CD4-positive, alpha-beta T cell (primary cell): ENCODE measurements around the gene REV3L. TPM values are rescaled to one million over a fixed set of nuclear protein-coding genes. Genes with fewer than 3 reads are reported as not detected.

Experiments used
- ATAC-seq: fragments of 200-7000 bp; cut with Tn5 transposase; one replicate; pipeline ENCODE4 v1.10.0; 2022; ENCODE audit warnings: mild to moderate bottlenecking; ENCODE audit not compliant: poor library complexity
- CTCF ChIA-PET: fragments of 350-600 bp; sonication (Branson Sonifier 250); formaldehyde crosslinking; loops from one replicate; lab custom pipeline; 2021; ENCODE audit warnings: antibody characterized with exemption, inconsistent platforms; lab: Charles Lee
- POLR2A ChIA-PET: fragments of 350-600 bp; sonication (Branson Sonifier 250); formaldehyde crosslinking; loops from one replicate; lab custom pipeline; 2021; ENCODE audit warnings: antibody characterized with exemption, inconsistent platforms; lab: Charles Lee
- DNase-seq, 14 experiments: peaks; one replicate each; pipeline ENCODE4 v3.0.0-alpha.2; 2013 to 2020; ENCODE audit warnings: mixed read lengths in 2 of 14
- H3K27ac ChIP-seq, 2 donors: one replicate each; pipeline versions ENCODE4 v1.5.1 to v1.7.0; 2013; ENCODE audit warnings: low read length in 2 of 2, low read depth in 1 of 2, mild to moderate bottlenecking in 1 of 2
- H3K27me3 ChIP-seq, 2 experiments: 1 replicate in 1 of 2; 2 replicates in 1 of 2; pipeline versions ENCODE4 v1.6.1 to v1.7.0; 2013; ENCODE audit warnings: low read length in 2 of 2, control low read depth in 1 of 2, mild to moderate bottlenecking in 1 of 2, moderate library complexity in 1 of 2; ENCODE audit not compliant: insufficient read depth in 2 of 2, control insufficient read depth in 1 of 2
- H3K36me3 ChIP-seq: one replicate; pipeline ENCODE4 v1.6.1; 2013; ENCODE audit warnings: low read length, control low read depth; ENCODE audit not compliant: insufficient read depth
- H3K4me1 ChIP-seq: one replicate; pipeline ENCODE4 v1.6.1; 2013; ENCODE audit warnings: low read length, control low read depth; ENCODE audit not compliant: insufficient read depth
- H3K4me3 ChIP-seq: one replicate; pipeline ENCODE4 v1.5.1; 2013; ENCODE audit warnings: mild to moderate bottlenecking, low read length, moderate library complexity
- H3K9me3 ChIP-seq, 2 experiments: 1 replicate in 1 of 2; 2 replicates in 1 of 2; pipeline versions ENCODE4 v1.6.1 to v1.7.0; 2013; ENCODE audit warnings: low read length in 2 of 2, mild to moderate bottlenecking in 2 of 2, control low read depth in 1 of 2, moderate library complexity in 1 of 2; ENCODE audit not compliant: control insufficient read depth in 1 of 2, insufficient read depth in 1 of 2
- H3K27ac Mint-ChIP-seq: one replicate; pipeline ENCODE4 v1.8.0; 2020; ENCODE audit warnings: mixed read lengths
- H3K27me3 Mint-ChIP-seq: one replicate; pipeline ENCODE4 v1.8.0; 2021; ENCODE audit warnings: mixed read lengths
- H3K36me3 Mint-ChIP-seq: one replicate; pipeline ENCODE4 v1.8.0; 2021; ENCODE audit warnings: low read depth, mixed read lengths
- H3K4me1 Mint-ChIP-seq: one replicate; pipeline ENCODE4 v1.8.0; 2021; ENCODE audit warnings: low read depth, mixed read lengths
- H3K4me3 Mint-ChIP-seq: one replicate; pipeline ENCODE4 v1.8.0; 2020; ENCODE audit warnings: mild to moderate bottlenecking, mixed read lengths
- H3K9me3 Mint-ChIP-seq: one replicate; pipeline ENCODE4 v1.8.0; 2020; ENCODE audit warnings: mixed read lengths
- CTCF ChIP-seq: fragments of 200-600 bp; IDR thresholded peaks from one replicate; pipeline ENCODE4 v1.8.0; 2022; ENCODE audit warnings: antibody characterized with exemption, mild to moderate bottlenecking
- intact Hi-C, 2 experiments: fragments of 100-400 bp; cut with DNase I in 1 of 2; cut with micrococcal nuclease in 1 of 2; formaldehyde crosslinking; loops; one replicate each; pipeline versions ENCODE4 v1.15.1 to v1.9.0; 2023 to 2025; cut with DNase I, micrococcal nuclease
- total RNA-seq, 174 experiments: library from RNA in 2 of 174; stranded (reverse) in 2 of 174; gene quantifications; one replicate each; pipeline ENCODE4 v1.2.3 and lab custom pipeline; 2021 to 2026

REV3L gene
- total RNA-seq, 2 experiments from 2014 or later = 17.0 to 20.6 TPM

- H3K9me3 Mint-ChIP-seq = no peaks in the 10 kb centered on the region
- ChIA-PET POLR2A (interaction anchor here (0.6 to 3.3 kb wide), 13 partner anchors 21 to 1875 kb away, joined by 3 to 59 read pairs (median 5); partner anchors contain the start of genes AMD1, CDK19, FAM229B and FYN), CTCF (interaction anchor here (2.2 kb wide), 1 partner anchor 225 kb away, joined by 6 read pairs; a partner anchor contains a TSS)
- Histone ChIP-seq H3K36me3 (no peaks in the 10 kb centered on the region), H3K9me3 (no peaks in the 10 kb centered on the region), H3K27ac (peak overlapping the region; percentile 97 to 98), H3K4me1 (peaks cover 30% of the 10 kb centered on the region), H3K4me3 (peak overlapping the region; percentile 69), H3K27me3 (no peaks in the 10 kb centered on the region)
- H3K36me3 Mint-ChIP-seq = peaks cover 30% of the 10 kb centered on the region
- H3K27me3 Mint-ChIP-seq = no peaks in the 10 kb centered on the region
- TF ChIP-seq CTCF = no peak
- H3K4me1 Mint-ChIP-seq = peaks cover 60% of the 10 kb centered on the region
- H3K27ac Mint-ChIP-seq = peak overlapping the region; percentile 98
- peak overlapping the region; percentile 99 for H3K4me3 Mint-ChIP-seq
- intact Hi-C loops = loop anchor here (1.0 to 10.0 kb wide), 10 partner anchors 122 to 669 kb away; partner anchors contain the start of genes CDK19 (in 2 of the 2), AMD1 (in 1 of the 2), FAM229B (in 1 of the 2) and RPF2 (in 1 of the 2)
- ATAC-seq (peak; percentile 55), DNase-seq (peak in 9 of 14 experiments; percentile 51 to 95 (median 83))
Observed at GRCh38 chr6:111483736-111484632, 966 bp upstream of the REV3L start.

- ATAC-seq (peak; percentile 18), DNase-seq (peak; percentile 21 to 84 (median 43))
- H3K4me3 ChIP-seq = peak overlapping the region; percentile 69
- H3K9me3 ChIP-seq = no peaks in the 10 kb centered on the region
- H3K27me3 ChIP-seq = no peaks in the 10 kb centered on the region
- no peaks in the 10 kb centered on the region for H3K9me3 Mint-ChIP-seq
- POLR2A ChIA-PET = interaction anchor here (0.6 to 3.3 kb wide), 8 partner anchors 15 to 607 kb away, joined by 3 to 59 read pairs (median 5); partner anchors contain the start of genes FAM229B, FYN, TRAF3IP2 and TUBE1
- peaks cover 21% of the 10 kb centered on the region for H3K36me3 Mint-ChIP-seq
- CTCF ChIA-PET = interaction anchor here (0.9 kb wide), 1 partner anchor 223 kb away, joined by 4 read pairs; a partner anchor contains a TSS
- no peaks in the 10 kb centered on the region for H3K36me3 ChIP-seq
- peaks cover 24% of the 10 kb centered on the region for H3K4me1 ChIP-seq
- peaks cover 67% of the 10 kb centered on the region for H3K4me1 Mint-ChIP-seq
- intact Hi-C loops = loop anchor here (5.0 to 10.0 kb wide), 9 partner anchors 120 to 668 kb away; partner anchors contain the start of genes CDK19 (in 2 of the 2), AMD1 (in 1 of the 2), FAM229B (in 1 of the 2) and RPF2 (in 1 of the 2)
- no peaks in the 10 kb centered on the region for H3K27me3 Mint-ChIP-seq
- peak overlapping the region; percentile 97 to 98 for H3K27ac ChIP-seq
- TF ChIP-seq CTCF = no peak
- H3K27ac Mint-ChIP-seq = peak overlapping the region; percentile 98
- H3K4me3 Mint-ChIP-seq = peak overlapping the region; percentile 94
Observed at GRCh38 chr6:111482188-111482958, 645 bp downstream of the REV3L start.

GRCh38 chr6:111481836-111482187 lies 1.2 kb downstream of the REV3L start:
- Histone ChIP-seq H3K4me3 (peak overlapping the region; percentile 69), H3K27ac (peak overlapping the region; percentile 49 to 98), H3K27me3 (no peaks in the 10 kb centered on the region), H3K4me1 (peaks cover 19% of the 10 kb centered on the region), H3K9me3 (no peaks in the 10 kb centered on the region), H3K36me3 (no peaks in the 10 kb centered on the region)
- Mint-ChIP-seq H3K4me3 (peak overlapping the region; percentile 94), H3K27me3 (no peaks in the 10 kb centered on the region), H3K9me3 (no peaks in the 10 kb centered on the region), H3K36me3 (peaks cover 21% of the 10 kb centered on the region), H3K4me1 (peaks cover 66% of the 10 kb centered on the region), H3K27ac (peak overlapping the region; percentile 98)
- ATAC-seq (no peak), DNase-seq (no peak)
- TF ChIP-seq CTCF = no peak
- intact Hi-C loops = loop anchor here (5.0 to 10.0 kb wide), 9 partner anchors 120 to 667 kb away; partner anchors contain the start of genes CDK19 (in 2 of the 2), AMD1 (in 1 of the 2), FAM229B (in 1 of the 2) and RPF2 (in 1 of the 2)
- POLR2A ChIA-PET = interaction anchor here (0.6 kb wide), 1 partner anchor 10 kb away, joined by 3 read pairs; no protein-coding TSS in a partner anchor
- CTCF ChIA-PET = no interaction called here
